Ishikawa (cell line): Measurements from ENCODE around the gene RORC.

ENCODE experiments used
- CEBPB ChIP-seq: IDR thresholded peaks from 2 replicates; pipeline ENCODE4 v1.6.1; 2012
- CREB1 ChIP-seq: IDR thresholded peaks from 2 replicates; pipeline ENCODE4 v1.6.1; 2012; ENCODE audit warnings: low read depth
- EGR1 ChIP-seq: IDR thresholded peaks from 2 replicates; pipeline ENCODE4 v1.6.1; 2012
- EP300 ChIP-seq: IDR thresholded peaks from 2 replicates; pipeline ENCODE4 v1.6.1; 2012; ENCODE audit warnings: borderline replicate concordance
- FOXM1 ChIP-seq: IDR thresholded peaks from 2 replicates; pipeline ENCODE4 v1.6.1; 2012; ENCODE audit warnings: low read depth, borderline replicate concordance
- MAX ChIP-seq: IDR thresholded peaks from 2 replicates; pipeline ENCODE4 v1.6.1; 2012
- NFIC ChIP-seq: IDR thresholded peaks from 2 replicates; pipeline ENCODE4 v1.6.1; 2012
- RAD21 ChIP-seq: IDR thresholded peaks from 2 replicates; pipeline ENCODE4 v1.6.1; 2012; ENCODE audit warnings: low read depth
- REST ChIP-seq: IDR thresholded peaks from 2 replicates; pipeline ENCODE4 v1.6.1; 2012; ENCODE audit warnings: low read depth, mild to moderate bottlenecking
- TAF1 ChIP-seq: IDR thresholded peaks from 2 replicates; pipeline ENCODE4 v1.6.1; 2012; ENCODE audit warnings: low read depth, mild to moderate bottlenecking
- TCF12 ChIP-seq: IDR thresholded peaks from 2 replicates; pipeline ENCODE4 v1.6.1; 2012; ENCODE audit warnings: low read depth
- TEAD4 ChIP-seq: IDR thresholded peaks from 2 replicates; pipeline ENCODE4 v1.6.1; 2012
- USF1 ChIP-seq: IDR thresholded peaks from 2 replicates; pipeline ENCODE4 v1.6.1; 2012
- YY1 ChIP-seq: IDR thresholded peaks from 2 replicates; pipeline ENCODE4 v1.6.1; 2012; ENCODE audit warnings: low read depth
- ZBTB7A ChIP-seq: IDR thresholded peaks from 2 replicates; pipeline ENCODE4 v1.6.1; 2012; ENCODE audit warnings: low read depth

RORC gene

DNA sequence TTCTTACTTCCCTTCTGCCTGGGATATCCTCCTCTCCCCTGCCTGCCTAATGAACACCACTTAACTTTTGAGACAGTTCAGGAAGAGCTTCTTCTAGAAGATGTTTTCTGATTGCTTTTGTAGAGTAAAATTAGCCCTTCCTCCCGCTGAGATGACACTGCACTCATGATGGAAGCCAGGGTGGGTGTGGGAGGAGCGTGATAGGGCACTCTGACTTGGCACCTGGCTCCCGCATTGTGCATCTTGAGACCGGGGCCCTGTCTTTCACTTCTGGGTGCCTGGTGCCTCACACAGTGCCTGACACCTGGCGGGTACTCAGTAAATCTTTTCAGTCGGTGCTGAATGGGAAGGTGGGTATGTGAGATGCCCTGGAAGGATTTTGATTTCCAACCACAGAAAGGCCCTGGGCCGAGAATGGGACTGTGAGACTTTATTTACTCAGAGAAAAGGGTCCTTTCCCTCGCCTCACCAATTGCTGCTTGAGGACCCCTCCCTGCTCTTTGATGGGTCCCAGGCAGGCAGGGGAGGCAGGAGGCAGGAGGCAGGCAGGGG is 15.2 kb upstream of the RORC start:
- TF ChIP-seq TCF12, result no peak
- no peak for TF ChIP-seq YY1
- TF ChIP-seq MAX, result no peak
- TF ChIP-seq FOXM1, result no peak
- TF ChIP-seq EP300, result no peak
- TF ChIP-seq NFIC, result no peak
- no peak for TF ChIP-seq EGR1
- no peak for TF ChIP-seq ZBTB7A
- TF ChIP-seq CEBPB, result no peak

DNA sequence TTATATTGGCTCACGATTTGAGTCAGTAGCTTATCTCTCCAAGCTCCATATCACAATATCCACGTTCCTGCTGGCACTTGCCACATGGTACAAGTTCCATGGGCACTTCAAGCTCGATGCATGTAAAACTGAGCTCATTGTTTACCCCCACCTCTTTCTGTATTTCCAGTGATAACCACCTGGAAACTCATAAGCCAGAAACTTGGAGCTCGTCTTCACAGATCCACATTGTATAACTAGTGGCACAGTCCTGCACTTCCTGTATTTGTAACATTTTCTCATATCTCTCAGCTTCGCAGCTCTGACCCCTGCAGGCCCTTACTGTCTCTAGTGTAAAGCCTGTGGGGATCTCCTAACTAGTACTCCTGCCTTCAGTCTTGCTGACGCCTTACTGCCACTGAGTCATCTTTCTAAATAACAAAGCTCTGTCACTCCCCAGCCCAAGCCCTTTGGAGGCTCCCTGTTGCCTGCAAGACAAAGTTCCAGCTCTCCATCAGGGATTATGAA is 14.5 kb upstream of the RORC start:
- no peak for TF ChIP-seq NFIC
- no peak for TF ChIP-seq MAX
- TF ChIP-seq TAF1, result no peak
- TF ChIP-seq YY1, result no peak
- TF ChIP-seq EP300, result no peak
- TF ChIP-seq FOXM1, result no peak
- TF ChIP-seq REST, result no peak
- no peak for TF ChIP-seq EGR1
- no peak for TF ChIP-seq USF1
- TF ChIP-seq TCF12, result no peak
- TF ChIP-seq CEBPB, result no peak
- TF ChIP-seq RAD21, result no peak
- TF ChIP-seq ZBTB7A, result no peak
- no peak for TF ChIP-seq TEAD4
- no peak for TF ChIP-seq CREB1

DNA sequence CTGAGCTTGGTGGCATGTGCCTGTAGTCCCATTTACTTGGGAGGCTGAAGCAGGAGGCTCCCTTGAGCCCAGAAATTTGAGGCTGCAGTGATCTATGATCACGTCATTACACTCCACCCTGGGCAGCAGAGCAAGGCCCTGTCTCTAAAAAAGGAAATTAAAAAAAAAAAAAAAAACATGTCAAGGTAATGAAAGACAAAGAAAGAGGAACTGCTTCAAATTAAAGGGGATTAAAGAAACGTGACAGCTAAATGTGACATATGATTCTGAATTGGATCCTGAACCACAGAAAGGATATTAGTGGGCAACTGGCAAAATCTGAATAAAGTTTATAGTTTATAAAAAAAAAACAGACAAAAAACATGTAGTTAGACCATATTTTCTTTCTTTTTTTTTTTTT is 11.8 kb upstream of the RORC start:
- TF ChIP-seq YY1 (no peak), NFIC (no peak), TEAD4 (no peak), EP300 (no peak), EGR1 (no peak), USF1 (no peak), REST (no peak), TAF1 (no peak), ZBTB7A (no peak), TCF12 (no peak), RAD21 (no peak), CEBPB (no peak)

DNA sequence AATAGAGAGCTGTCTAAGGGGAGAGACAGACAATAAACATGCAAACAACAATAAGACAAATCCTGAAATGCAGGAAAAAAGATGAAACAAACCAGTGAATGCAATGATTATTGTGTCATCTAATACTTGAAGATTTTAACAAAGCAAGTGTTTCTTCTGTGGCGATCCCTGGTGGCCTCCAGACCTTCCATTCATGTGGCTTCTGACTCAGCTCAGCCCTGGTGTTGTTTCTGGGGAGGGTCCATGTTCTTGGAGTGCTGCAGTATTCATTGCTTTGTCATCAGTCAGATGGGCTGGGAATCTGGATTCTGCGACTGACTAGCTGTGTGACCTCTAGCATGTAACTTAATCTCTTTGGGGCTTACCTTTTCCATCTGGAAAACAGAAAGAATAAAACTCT is 9.5 kb upstream of the RORC start:
- TF ChIP-seq TAF1 (no peak), ZBTB7A (no peak), MAX (no peak)

GRCh38 chr1:151840421-151840820 is 8.8 kb upstream of the RORC start:
- no peak for TF ChIP-seq USF1
- TF ChIP-seq MAX, result no peak
- TF ChIP-seq ZBTB7A, result no peak
- TF ChIP-seq RAD21, result no peak
- TF ChIP-seq TCF12, result no peak
